HEK293 (cell line): Measurements from ENCODE around the gene LAMA2.

Experiments
- CTCF ChIA-PET: fragments of 350-600 bp; formaldehyde crosslinking; extraction: SDS; loops from one replicate; lab custom pipeline; 2021; ENCODE audit warnings: antibody characterized with exemption; lab: Yijun Ruan, JAX
- POLR2A ChIA-PET: fragments of 300-600 bp; formaldehyde crosslinking; extraction: SDS; loops from one replicate; lab custom pipeline; 2020; ENCODE audit warnings: antibody characterized with exemption, inconsistent platforms; lab: Yijun Ruan, JAX
- H3K27ac ChIP-seq: fragments of 200-500 bp; sonication (Bioruptor generic); 2 replicates; pipeline ENCODE4 v1.5.1; 2014; ENCODE audit warnings: low read depth, low read length, control low read depth, inconsistent platforms; ENCODE audit errors: extremely low read depth
- H3K36me3 ChIP-seq, 2 experiments: fragments of 200-500 bp in 1 of 2; sonication (Bioruptor generic) in 1 of 2; 1 replicate in 1 of 2; 2 replicates in 1 of 2; pipeline ENCODE4 v1.5.1; 2014 to 2017; ENCODE audit warnings: inconsistent platforms in 2 of 2, low read length in 2 of 2; ENCODE audit not compliant: control insufficient read depth in 2 of 2, insufficient read depth in 1 of 2
- H3K4me1 ChIP-seq: fragments of 200-500 bp; sonication (Bioruptor generic); 2 replicates; pipeline ENCODE4 v1.5.1; 2014; ENCODE audit warnings: mild to moderate bottlenecking, low read length, inconsistent platforms; ENCODE audit not compliant: control insufficient read depth, insufficient read depth
- H3K4me3 ChIP-seq: 2 replicates; pipeline ENCODE4 v1.5.1; 2011; ENCODE audit warnings: low read depth, mild to moderate bottlenecking, control low read depth, low read length, moderate library complexity
- H3K9me3 ChIP-seq: fragments of 200-500 bp; sonication (Bioruptor generic); 2 replicates; pipeline ENCODE4 v1.5.1; 2014; ENCODE audit warnings: low read depth, low read length, inconsistent platforms; ENCODE audit not compliant: control insufficient read depth, insufficient read depth
- GLI2 ChIP-seq: fragments of 450-650 bp; formaldehyde crosslinking; IDR thresholded peaks from 2 replicates; pipeline ENCODE4; 2017; ENCODE audit warnings: missing biosample characterization, missing genetic modification characterization, low read depth, borderline replicate concordance
- HOXA7 ChIP-seq: sonication (generic); formaldehyde crosslinking; IDR thresholded peaks from 2 replicates; pipeline ENCODE4 v1.8.1; 2022; ENCODE audit warnings: missing genetic modification reagents, borderline replicate concordance
- INSM2 ChIP-seq: fragments of 450-650 bp; formaldehyde crosslinking; IDR thresholded peaks from 2 replicates; pipeline ENCODE4 v1.5.1; 2016; ENCODE audit warnings: missing biosample characterization, missing genetic modification characterization
- KLF17 ChIP-seq: fragments of 450-650 bp; formaldehyde crosslinking; IDR thresholded peaks from 2 replicates; pipeline ENCODE4 v1.5.1; 2016; ENCODE audit warnings: missing biosample characterization, missing genetic modification characterization
- PATZ1 ChIP-seq: fragments of 450-650 bp; formaldehyde crosslinking; IDR thresholded peaks from 2 replicates; pipeline ENCODE4 v1.5.1; 2016; ENCODE audit warnings: missing biosample characterization, missing genetic modification characterization
- RBAK ChIP-seq: fragments of 450-650 bp; formaldehyde crosslinking; IDR thresholded peaks from 2 replicates; pipeline ENCODE4 v1.5.1; 2016; ENCODE audit warnings: missing biosample characterization, missing genetic modification characterization
- TSHZ1 ChIP-seq: fragments of 450-650 bp; formaldehyde crosslinking; IDR thresholded peaks from 2 replicates; pipeline ENCODE4 v1.5.1; 2016; ENCODE audit warnings: missing biosample characterization, missing genetic modification characterization, borderline replicate concordance
- ZBTB20 ChIP-seq: fragments of 450-650 bp; formaldehyde crosslinking; IDR thresholded peaks from 2 replicates; pipeline ENCODE4 v1.5.1; 2016; ENCODE audit warnings: missing biosample characterization, missing genetic modification characterization
- ZBTB8A ChIP-seq: fragments of 450-650 bp; formaldehyde crosslinking; IDR thresholded peaks from 2 replicates; pipeline ENCODE4 v1.5.1; 2016; ENCODE audit warnings: missing biosample characterization, missing genetic modification characterization
- ZNF175 ChIP-seq: fragments of 450-650 bp; formaldehyde crosslinking; IDR thresholded peaks from 2 replicates; pipeline ENCODE4 v1.5.1; 2016; ENCODE audit warnings: missing biosample characterization, missing genetic modification characterization
- ZNF214 ChIP-seq: fragments of 450-650 bp; formaldehyde crosslinking; IDR thresholded peaks from 2 replicates; pipeline ENCODE4 v1.5.1; 2017; ENCODE audit warnings: missing biosample characterization, mild to moderate bottlenecking, missing genetic modification characterization, borderline replicate concordance
- ZNF221 ChIP-seq: fragments of 450-650 bp; formaldehyde crosslinking; IDR thresholded peaks from 2 replicates; pipeline ENCODE4 v1.5.1; 2017; ENCODE audit warnings: missing biosample characterization, missing genetic modification characterization, borderline replicate concordance
- ZNF280D ChIP-seq: fragments of 450-650 bp; formaldehyde crosslinking; IDR thresholded peaks from 2 replicates; pipeline ENCODE4 v1.5.1; 2016; ENCODE audit warnings: missing biosample characterization, missing genetic modification characterization
- ZNF341 ChIP-seq: fragments of 450-650 bp; formaldehyde crosslinking; IDR thresholded peaks from 2 replicates; pipeline ENCODE4; 2016; ENCODE audit warnings: low read depth, missing biosample characterization, missing genetic modification characterization
- ZNF404 ChIP-seq: fragments of 450-650 bp; formaldehyde crosslinking; IDR thresholded peaks from 2 replicates; pipeline ENCODE4 v1.5.1; 2017; ENCODE audit warnings: missing biosample characterization, missing genetic modification characterization
- ZNF48 ChIP-seq: fragments of 450-650 bp; formaldehyde crosslinking; IDR thresholded peaks from 2 replicates; pipeline ENCODE4 v1.5.1; 2016; ENCODE audit warnings: missing biosample characterization, missing genetic modification characterization
- ZNF518A ChIP-seq: fragments of 450-650 bp; formaldehyde crosslinking; conservative IDR thresholded peaks from 2 replicates; pipeline ENCODE4 v1.5.1; 2016; ENCODE audit warnings: low read depth, missing biosample characterization, missing genetic modification characterization
- ZNF621 ChIP-seq: fragments of 450-650 bp; formaldehyde crosslinking; IDR thresholded peaks from 2 replicates; pipeline ENCODE4 v1.5.1; 2017; ENCODE audit warnings: missing biosample characterization, missing genetic modification characterization
- ZXDB ChIP-seq: fragments of 450-650 bp; formaldehyde crosslinking; IDR thresholded peaks from 2 replicates; pipeline ENCODE4 v1.5.1; 2016; ENCODE audit warnings: missing biosample characterization, missing genetic modification characterization

The LAMA2 gene

GRCh38 chr6:129419324-129419723 lies 536.4 kb downstream of the LAMA2 start (continued):
- TF ChIP-seq GLI2 (tag by site-specific recombination) = no peak
- TF ChIP-seq ZNF341 (tag by site-specific recombination) = no peak
- no peak for TF ChIP-seq ZNF221 (tag by site-specific recombination)
- no peak for TF ChIP-seq ZNF175
- TF ChIP-seq, all 188 proteins: peak for 0

GRCh38 chr6:129426343-129426742 lies 543.4 kb downstream of the LAMA2 start:
- POLR2A ChIA-PET = no interaction called here
- Histone ChIP-seq H3K4me3 (no peak overlapping the region), H3K27ac (no peak overlapping the region), H3K9me3 (no peaks in the 10 kb centered on the region), H3K4me1 (no peaks in the 10 kb centered on the region), H3K36me3 (no peaks in the 10 kb centered on the region)
- TF ChIP-seq KLF17 (tag by site-specific recombination) (no peak), ZNF404 (tag by site-specific recombination) (no peak), ZNF621 (no peak), ZBTB8A (tag by site-specific recombination) (no peak), RBAK (tag by site-specific recombination) (no peak), ZNF214 (no peak), ZNF48 (tag by site-specific recombination) (no peak), INSM2 (tag by site-specific recombination) (no peak), ZXDB (no peak), ZNF518A (tag by site-specific recombination) (no peak), ZNF280D (no peak), HOXA7 (CRISPR knock-in tag) (no peak), ZBTB20 (tag by site-specific recombination) (no peak), TSHZ1 (tag by site-specific recombination) (no peak), PATZ1 (no peak)
- CTCF ChIA-PET = interaction anchor here (0.6 kb wide), 1 partner anchor 317 kb away, joined by 3 read pairs; no protein-coding TSS in a partner anchor
